OCI-LY1 (cell line): ENCODE measurements around the gene LGR4.

Experiments used
- H2AFZ ChIP-seq: fragments of 200-600 bp; sonication (generic), shearing (Covaris generic); 2 replicates; pipeline ENCODE4 v1.6.0; 2014; ENCODE audit warnings: antibody characterized with exemption, mild to moderate bottlenecking, low read length
- H3F3A ChIP-seq: fragments of 200-600 bp; sonication (generic), shearing (Covaris generic); 2 replicates; pipeline ENCODE4 v1.6.0; 2014; ENCODE audit warnings: mild to moderate bottlenecking, antibody characterized with exemption, low read length, moderate library complexity; ENCODE audit not compliant: insufficient read depth
- H3K27ac ChIP-seq: fragments of 200-600 bp; sonication (generic); 2 replicates; pipeline ENCODE4 v1.5.1; 2014; ENCODE audit warnings: low read length, mixed run types, mild to moderate bottlenecking, low read depth; ENCODE audit not compliant: poor library complexity, severe bottlenecking
- H3K27me3 ChIP-seq: fragments of 200-600 bp; sonication (generic); 2 replicates; pipeline ENCODE4 v1.6.0; 2014; ENCODE audit warnings: antibody characterized with exemption, mild to moderate bottlenecking, low read length, moderate library complexity; ENCODE audit not compliant: insufficient read depth
- H3K36me3 ChIP-seq: fragments of 200-600 bp; sonication (generic); 2 replicates; pipeline ENCODE4 v1.6.1; 2014; ENCODE audit warnings: mild to moderate bottlenecking, antibody characterized with exemption, low read length, moderate library complexity, mixed read lengths; ENCODE audit not compliant: insufficient read depth
- H3K4me1 ChIP-seq: fragments of 200-600 bp; sonication (generic); 2 replicates; pipeline ENCODE4 v1.5.1; 2014; ENCODE audit warnings: mild to moderate bottlenecking, low read length, moderate library complexity; ENCODE audit not compliant: insufficient read depth, severe bottlenecking
- H3K4me2 ChIP-seq: fragments of 200-600 bp; sonication (generic), shearing (Covaris generic); 2 replicates; pipeline ENCODE4 v1.6.1; 2014; ENCODE audit warnings: low read length
- H3K4me3 ChIP-seq: fragments of 200-600 bp; sonication (generic); 2 replicates; pipeline ENCODE4 v1.5.1; 2014; ENCODE audit warnings: low read length, low read depth, mild to moderate bottlenecking, mixed read lengths; ENCODE audit not compliant: poor library complexity, severe bottlenecking
- H3K79me2 ChIP-seq: fragments of 200-600 bp; shearing (Covaris generic); 2 replicates; pipeline ENCODE4 v1.6.1; 2016; ENCODE audit warnings: mixed run types, low read length, mixed read lengths; ENCODE audit not compliant: insufficient read depth
- H3K9ac ChIP-seq: fragments of 200-600 bp; sonication (generic), shearing (Covaris generic); 2 replicates; pipeline ENCODE4 v1.6.1; 2014; ENCODE audit warnings: mild to moderate bottlenecking, low read length, mixed read lengths
- H3K9me2 ChIP-seq: fragments of 200-600 bp; sonication (generic), shearing (Covaris generic); 2 replicates; pipeline ENCODE4 v1.6.1; 2014; ENCODE audit warnings: low read depth, mild to moderate bottlenecking, low read length, mixed read lengths
- H3K9me3 ChIP-seq: fragments of 200-600 bp; shearing (Covaris generic); 2 replicates; pipeline ENCODE4 v1.6.1; 2014; ENCODE audit warnings: low read length, mixed read lengths
- H4K20me1 ChIP-seq: fragments of 200-600 bp; sonication (generic), shearing (Covaris generic); 2 replicates; pipeline ENCODE4 v1.6.0; 2016; ENCODE audit warnings: mild to moderate bottlenecking, low read length; ENCODE audit not compliant: insufficient read depth
- EZH2 ChIP-seq: fragments of 200-600 bp; sonication (generic), shearing (Covaris generic); IDR thresholded peaks from 2 replicates; pipeline ENCODE4 v1.8.0; 2017; ENCODE audit warnings: borderline replicate concordance, mixed run types, mild to moderate bottlenecking, antibody characterized with exemption, low read length, moderate library complexity, mixed read lengths
- TF ChIP-seq, protein P1 (sequence below): fragments of 200-600 bp; sonication (generic), shearing (Covaris generic); IDR thresholded peaks from 2 replicates; pipeline ENCODE4 v1.5.1; 2017; ENCODE audit warnings: mild to moderate bottlenecking, antibody characterized with exemption, low read length, moderate library complexity, mixed read lengths

Gene LGR4

DNA sequence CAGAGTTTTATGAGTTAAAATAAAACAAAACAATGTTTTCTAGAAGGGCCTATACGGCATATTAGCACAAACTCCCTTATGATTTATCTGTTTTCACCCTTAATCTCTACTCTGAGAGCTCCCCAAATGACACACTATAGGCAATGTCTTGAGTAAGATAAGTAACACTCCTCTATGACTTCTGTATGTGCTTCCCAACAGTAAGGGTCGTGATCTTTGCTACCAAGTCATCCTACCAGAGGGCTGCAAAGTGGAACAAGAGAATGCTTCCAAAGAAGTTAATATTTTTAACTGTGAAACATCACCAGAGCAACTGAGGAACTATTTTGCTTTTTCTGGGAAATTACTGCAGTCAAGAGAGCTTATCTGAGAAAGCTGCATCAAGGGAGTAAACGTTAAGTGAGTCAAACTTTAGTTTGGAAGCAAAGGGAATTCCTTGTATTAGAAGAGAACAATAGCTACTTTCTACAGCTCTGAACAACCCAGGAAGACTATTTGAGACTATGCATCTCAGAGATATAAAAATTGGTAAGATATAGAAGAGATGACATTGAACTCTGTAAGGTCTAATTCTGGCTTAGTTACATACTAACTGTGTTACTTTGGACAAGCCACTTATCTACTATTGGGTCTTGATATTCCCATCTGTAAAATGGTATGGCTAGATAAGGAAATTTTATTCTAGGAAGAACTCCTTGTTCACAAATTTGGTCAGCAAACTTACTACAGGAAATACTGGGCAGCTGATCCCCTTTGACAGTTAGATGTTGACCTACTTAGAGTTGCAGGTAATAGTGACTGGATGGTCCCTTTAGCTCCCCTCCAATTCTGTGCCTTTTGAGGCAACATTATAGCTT is 65.9 kb downstream of the LGR4 start:
- no peaks in the 10 kb centered on the region for H4K20me1 ChIP-seq
- no peak overlapping the region for H3K4me3 ChIP-seq
- H2AFZ ChIP-seq = no peak overlapping the region
- no peaks in the 10 kb centered on the region for H3K27me3 ChIP-seq
- H3K79me2 ChIP-seq = no peaks in the 10 kb centered on the region
- H3K9ac ChIP-seq = no peak overlapping the region
- no peaks in the 10 kb centered on the region for H3K4me1 ChIP-seq
- no peaks in the 10 kb centered on the region for H3K9me2 ChIP-seq
- no peaks in the 10 kb centered on the region for H3K36me3 ChIP-seq
- H3K4me2 ChIP-seq = no peak overlapping the region
- H3K9me3 ChIP-seq = no peaks in the 10 kb centered on the region
- no peak overlapping the region for H3K27ac ChIP-seq
- H3F3A ChIP-seq = no peaks in the 10 kb centered on the region
- TF ChIP-seq, protein P1, sequence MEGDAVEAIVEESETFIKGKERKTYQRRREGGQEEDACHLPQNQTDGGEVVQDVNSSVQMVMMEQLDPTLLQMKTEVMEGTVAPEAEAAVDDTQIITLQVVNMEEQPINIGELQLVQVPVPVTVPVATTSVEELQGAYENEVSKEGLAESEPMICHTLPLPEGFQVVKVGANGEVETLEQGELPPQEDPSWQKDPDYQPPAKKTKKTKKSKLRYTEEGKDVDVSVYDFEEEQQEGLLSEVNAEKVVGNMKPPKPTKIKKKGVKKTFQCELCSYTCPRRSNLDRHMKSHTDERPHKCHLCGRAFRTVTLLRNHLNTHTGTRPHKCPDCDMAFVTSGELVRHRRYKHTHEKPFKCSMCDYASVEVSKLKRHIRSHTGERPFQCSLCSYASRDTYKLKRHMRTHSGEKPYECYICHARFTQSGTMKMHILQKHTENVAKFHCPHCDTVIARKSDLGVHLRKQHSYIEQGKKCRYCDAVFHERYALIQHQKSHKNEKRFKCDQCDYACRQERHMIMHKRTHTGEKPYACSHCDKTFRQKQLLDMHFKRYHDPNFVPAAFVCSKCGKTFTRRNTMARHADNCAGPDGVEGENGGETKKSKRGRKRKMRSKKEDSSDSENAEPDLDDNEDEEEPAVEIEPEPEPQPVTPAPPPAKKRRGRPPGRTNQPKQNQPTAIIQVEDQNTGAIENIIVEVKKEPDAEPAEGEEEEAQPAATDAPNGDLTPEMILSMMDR = no peak
- TF ChIP-seq EZH2 = no peak

DNA sequence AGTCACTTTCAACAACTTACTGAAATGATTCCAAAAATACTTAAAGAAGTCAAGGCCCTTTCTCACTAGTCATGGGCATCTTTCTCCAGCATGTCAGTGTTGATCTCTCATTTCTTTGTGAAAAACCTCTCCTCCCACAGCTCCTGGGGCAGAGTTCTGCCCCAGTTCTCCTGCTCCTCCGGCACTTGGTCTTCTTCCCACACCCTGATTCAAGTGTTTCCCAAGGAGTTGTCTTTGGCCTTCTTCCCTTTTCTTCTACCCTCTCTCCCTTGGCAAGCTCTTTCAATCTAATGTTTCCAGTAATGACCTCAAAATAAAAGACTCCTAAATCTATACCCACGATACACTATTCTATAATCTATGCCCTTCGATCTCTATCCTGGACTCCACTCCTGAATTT is 67.5 kb downstream of the LGR4 start:
- no peak for TF ChIP-seq EZH2
- TF ChIP-seq, protein P1 = no peak
- Histone ChIP-seq H3F3A (no peaks in the 10 kb centered on the region), H3K4me1 (no peaks in the 10 kb centered on the region), H3K27ac (no peak overlapping the region), H3K4me3 (no peak overlapping the region), H2AFZ (no peak overlapping the region), H3K27me3 (no peaks in the 10 kb centered on the region), H3K9ac (no peak overlapping the region), H3K9me2 (no peaks in the 10 kb centered on the region), H3K4me2 (no peak overlapping the region), H4K20me1 (no peaks in the 10 kb centered on the region), H3K36me3 (no peaks in the 10 kb centered on the region), H3K9me3 (no peaks in the 10 kb centered on the region), H3K79me2 (no peaks in the 10 kb centered on the region)

DNA sequence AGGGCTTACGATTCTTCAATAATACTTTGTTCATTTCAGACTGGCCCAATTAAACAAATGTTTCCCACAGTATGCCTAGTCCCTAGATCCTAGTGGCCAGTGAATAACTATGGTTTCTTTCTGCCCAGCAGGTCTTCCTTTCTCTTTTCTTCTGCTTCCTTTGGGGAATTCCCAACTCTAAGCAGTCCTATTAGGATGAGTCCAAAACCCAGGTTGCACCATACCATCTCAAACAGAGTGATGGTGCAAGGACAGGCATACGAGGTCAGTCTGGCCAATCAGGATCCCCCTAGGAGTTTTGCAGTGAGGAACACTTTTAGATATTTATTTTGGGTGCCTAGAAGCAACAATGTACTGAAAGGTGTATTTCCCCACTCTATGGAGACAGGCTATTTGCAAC is 68.2 kb downstream of the LGR4 start:
- no peaks in the 10 kb centered on the region for H3K79me2 ChIP-seq
- no peaks in the 10 kb centered on the region for H4K20me1 ChIP-seq
- no peak overlapping the region for H3K4me3 ChIP-seq
- H3K9ac ChIP-seq = no peak overlapping the region
- H3K27ac ChIP-seq = no peak overlapping the region
- no peaks in the 10 kb centered on the region for H3F3A ChIP-seq
- no peaks in the 10 kb centered on the region for H3K27me3 ChIP-seq
- H3K9me3 ChIP-seq = no peaks in the 10 kb centered on the region
- no peaks in the 10 kb centered on the region for H3K36me3 ChIP-seq
- no peaks in the 10 kb centered on the region for H3K4me1 ChIP-seq
- H3K9me2 ChIP-seq = no peaks in the 10 kb centered on the region
- no peak overlapping the region for H3K4me2 ChIP-seq
- H2AFZ ChIP-seq = no peak overlapping the region
- no peak for TF ChIP-seq EZH2
- TF ChIP-seq, protein P1 = no peak
